ENCODE data around the gene TPCN2.

The TPCN2 gene

DNA sequence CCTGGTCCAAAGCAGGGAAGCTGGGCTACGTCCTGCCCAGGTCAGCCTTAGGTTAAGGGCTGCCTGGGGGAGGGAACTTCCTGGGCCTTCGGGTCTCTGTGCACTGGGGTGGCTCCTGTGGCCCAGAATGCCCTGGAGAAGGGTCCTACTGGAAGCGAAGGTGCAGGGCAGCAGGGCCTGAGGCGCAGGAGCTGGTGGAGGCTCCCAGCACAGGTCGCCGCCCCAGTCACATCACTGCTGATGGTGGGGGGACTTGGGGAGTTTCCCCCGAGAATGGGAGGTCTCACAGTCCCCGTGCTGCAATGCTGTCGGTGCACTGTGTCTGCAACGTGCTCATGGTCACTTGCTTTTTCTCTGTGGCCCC is 106.2 kb downstream of the TPCN2 start:
- no peak for DNase-seq

DNA sequence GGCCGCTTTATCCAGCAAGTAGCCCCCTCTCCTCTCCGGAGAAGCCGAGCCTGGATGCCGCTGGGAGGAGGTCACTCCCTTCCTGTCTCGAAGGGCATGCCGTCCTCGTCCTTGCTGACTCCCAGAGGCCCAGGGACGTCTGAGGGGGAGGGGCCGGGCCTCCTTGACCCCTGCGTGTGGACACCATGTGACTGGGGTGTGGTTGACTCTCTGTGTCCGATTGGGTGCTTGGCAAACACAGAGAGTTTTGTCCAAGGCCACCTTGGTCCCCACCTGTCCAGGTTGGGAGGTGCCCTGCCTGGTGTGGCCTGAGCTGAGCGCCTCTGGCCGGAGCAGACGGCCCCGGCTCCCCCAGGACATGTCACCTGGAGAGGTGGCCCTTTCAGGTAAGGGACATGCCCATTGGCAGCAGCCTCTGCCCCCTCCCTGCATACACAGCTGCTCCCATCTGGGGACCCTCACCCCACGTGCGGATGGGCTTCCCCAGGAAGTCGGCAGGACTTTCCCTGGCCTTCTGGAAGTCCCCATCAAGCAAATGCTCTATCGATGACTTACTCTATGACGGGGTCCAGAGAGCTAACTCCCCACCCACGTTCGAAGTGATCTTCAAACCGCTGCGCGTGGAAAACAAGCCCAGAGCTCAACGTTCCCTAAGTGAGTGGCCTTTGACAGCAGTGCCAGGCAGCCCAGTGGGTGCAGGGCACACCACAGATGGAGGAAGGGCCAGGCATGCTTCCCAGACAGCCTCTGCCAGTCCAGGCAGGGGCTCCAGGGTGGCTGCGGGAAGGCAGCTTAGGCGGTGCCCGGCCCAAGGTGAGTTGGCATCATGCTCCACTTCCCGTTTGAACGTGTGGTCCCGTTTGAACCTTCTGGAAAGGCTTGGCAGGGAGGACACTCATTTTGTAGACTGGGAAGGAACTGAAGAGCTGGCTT is 106.8 kb downstream of the TPCN2 start, which contains the start of gene SMIM38:
Gene SMIM38 (plus strand): TSS at position 634 of the 933 bp plus-strand sequence. CDS start 1,912 bp downstream, outside the sequence.
- DNase-seq = no peak

DNA sequence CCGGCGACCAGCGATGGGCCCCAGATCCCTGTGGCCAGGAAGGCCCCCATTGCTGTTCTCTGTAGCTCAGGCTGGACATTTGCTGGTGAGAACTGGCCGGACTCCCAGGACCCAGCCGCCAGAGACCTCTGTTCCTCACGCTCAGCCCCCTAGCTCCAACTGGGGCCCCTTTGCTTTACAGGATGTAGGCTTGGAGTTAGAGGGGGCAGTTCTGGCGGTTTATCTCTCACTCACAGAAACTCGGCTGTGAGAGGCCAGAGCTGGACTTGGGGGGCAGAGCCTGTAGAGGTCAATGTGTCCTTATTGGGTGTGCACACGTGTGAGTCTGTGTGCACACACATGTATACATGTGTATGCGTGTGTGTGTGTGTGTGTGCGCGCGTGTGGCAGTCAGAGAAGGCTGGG is 107.5 kb downstream of the TPCN2 start:
- DNase-seq = no peak

DNA sequence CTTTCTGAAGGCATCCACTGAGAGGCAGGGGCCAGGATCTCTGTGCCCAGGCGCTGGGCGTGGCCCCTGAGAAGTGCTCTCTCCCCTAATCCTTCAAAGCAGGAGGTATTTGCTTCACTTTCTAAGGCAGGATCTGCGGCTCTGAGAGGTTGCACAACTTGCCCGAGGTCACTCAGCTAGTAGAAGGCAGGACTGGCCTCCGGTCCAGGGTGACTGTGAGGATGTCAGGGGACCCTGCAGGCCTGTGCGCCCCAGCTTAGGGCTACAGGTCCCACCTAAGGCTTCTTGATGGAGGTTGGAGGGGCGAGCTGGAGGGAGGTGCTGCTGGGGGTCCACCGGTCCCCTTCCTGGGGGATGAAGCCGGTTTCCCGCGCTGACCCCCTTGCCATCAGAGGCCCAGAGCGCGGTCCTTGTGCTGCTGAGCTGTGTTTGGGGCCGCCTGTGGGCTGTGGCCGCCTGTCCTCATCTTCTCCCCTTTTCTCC is 108.0 kb downstream of the TPCN2 start:
- DNase-seq = no peak

DNA sequence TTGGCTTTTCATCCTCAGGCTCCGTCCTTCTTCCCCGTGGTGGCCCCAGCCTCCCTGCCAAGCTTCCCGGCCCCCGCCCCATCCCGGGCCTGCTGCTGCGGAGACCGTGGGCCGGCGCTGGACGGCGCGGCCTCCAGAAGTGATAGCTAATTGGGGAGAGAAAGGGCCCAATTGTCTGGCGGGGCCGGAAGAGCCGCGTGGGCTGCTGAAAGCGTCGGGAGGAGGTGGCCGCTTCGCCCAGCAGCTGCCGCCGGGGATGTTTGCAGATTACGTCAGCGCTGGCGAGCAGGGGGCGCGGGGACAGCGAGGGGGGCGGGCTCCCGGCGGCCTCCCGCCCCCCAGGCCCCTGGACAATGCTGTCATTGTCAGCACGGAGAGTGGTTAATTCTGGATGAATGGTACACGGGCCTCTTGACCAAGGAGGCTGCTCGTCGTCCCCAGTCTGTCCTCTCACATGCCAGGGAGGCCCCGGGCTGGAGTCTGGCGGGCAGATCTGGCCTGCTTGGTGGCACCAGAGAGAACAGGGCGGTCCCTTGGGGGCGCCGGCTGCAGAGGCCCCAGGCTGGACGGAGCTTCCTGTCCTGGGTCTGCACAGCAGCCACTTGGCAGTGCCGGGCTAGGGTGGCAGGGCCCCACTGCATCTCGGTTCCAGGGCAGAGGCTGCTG is 108.6 kb downstream of the TPCN2 start:
- no peak for DNase-seq

DNA sequence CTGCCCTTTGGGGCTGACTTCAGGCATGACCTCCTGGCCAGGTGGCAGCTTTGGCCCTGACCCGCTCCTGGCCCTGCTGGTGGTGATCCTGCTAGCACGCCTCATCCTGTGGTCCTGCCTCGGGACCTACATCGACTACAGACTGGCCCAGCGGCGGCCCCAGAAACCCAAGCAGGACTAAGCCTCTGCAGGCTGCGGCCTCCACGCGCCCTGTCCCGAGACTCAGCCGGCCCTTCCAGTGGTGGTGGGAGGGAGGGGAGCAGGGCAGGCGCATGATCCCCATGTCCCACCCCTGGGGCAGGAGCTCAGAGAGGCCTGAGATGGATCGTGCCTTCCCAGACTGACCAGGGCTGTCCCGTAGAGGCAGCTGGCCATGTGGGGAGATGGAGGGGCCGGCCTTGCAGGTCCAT is 109.1 kb downstream of the TPCN2 start:
- DNase-seq = no peak

DNA sequence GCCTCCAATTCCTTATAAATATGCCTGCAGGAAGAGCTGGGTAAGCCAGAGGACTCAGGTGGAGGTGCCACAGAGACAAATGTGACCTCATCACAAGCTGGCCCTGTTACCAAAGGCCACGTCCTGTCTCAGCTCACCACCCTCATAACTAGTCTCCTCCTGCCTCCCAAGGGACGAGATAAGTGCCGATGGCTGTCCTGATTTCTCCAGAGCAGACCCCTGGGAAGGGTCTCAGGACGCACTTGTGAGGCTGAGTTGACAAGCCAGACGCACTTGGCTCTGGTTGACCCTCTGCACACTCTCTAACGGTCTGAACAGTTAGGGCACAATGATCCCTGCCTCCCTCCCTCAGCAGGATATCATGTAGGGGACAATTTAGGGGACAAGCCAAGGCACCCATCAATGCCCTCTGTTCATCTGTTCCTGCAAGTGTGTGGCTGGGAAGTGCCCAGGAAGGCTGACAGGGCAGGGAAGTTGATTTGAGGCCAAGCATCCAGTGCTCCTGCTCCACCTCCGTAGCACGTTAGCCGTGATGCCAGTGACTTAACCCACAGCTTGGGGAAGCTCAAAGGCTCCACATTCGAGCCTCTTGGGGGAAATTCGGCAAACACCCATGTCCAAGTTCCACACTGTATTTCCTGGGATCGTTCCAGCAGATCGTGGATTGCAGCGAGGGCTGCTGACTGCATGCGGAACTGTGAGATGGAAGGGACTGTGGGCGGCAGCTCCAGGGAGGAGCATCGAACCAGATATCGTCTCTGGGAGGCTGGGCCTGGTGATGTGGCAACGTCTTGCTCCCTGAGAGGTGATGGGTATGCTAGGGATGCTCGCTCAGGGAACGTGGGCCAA is 109.8 kb downstream of the TPCN2 start:
- DNase-seq = no peak

DNA sequence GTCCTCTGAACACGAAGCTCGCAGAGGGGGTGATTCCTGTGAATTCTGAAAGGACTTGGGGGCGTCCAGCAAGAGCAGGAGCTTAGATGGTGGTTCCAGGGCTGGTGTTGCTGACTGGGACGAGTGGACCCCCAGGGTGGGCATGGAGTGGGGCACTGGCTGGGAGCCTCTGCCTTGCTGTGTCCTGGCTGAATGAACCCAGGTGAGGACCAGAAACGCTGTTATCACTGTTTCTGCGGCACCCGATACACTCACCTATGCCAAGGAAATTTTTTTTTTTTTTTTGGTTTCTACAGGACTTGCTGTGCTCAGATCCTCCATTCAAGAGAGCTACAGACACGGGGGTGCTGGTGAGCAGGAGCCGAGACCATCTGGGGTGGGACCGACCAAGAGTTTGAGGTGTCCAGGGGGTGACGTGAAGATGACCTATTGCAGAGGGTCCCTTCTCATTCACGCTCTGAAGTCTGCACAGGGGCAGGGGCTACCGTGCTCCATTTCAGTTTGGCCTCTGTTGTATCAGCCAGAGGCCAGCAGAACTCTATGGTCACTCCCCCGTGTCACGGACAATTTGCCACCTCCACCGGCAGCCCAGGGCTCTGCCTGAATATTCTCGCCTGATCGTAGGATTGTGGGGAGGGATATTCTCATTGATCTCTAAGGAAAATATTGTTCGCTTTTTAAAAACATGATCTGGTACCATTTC is 110.6 kb downstream of the TPCN2 start:
- DNase-seq = no peak

DNA sequence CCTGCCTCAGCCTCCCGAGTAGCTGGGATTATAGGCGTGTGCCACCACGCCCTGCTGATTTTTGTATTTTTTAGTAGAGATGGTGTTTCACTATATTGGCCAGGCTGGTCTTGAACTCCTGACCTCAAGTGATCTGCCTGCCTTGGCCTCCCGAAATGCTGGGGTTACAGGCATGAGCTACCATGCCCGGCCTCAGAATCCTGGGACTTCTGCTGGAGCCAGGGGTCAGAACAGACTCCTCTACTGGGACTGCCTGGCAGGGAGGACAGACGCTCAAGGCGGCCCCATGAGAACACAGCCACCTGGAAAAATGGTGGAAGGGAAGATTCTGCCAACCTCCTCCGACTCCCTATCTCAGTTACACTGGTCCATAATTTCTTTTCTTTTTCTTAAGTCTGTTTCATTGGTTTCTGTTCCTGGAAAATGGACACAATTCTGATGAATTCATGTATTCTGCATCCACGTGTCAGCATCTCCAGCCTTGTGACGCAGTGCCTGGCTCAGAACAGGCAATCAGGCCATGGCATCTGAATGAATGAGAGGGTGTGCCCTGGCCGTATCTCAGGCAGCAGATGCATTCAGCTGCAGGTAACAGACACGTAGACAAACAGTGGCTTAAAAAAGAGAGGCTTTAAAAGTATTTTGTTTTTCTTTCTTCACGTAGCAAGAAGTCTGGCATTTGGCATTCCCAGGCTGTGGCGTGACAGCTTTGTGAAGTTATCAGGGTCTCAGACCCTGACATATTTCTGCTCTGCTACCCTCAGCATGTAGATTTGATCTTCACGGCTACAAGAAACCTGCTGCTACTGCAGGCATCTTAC is 111.8 kb downstream of the TPCN2 start:
- no peak for DNase-seq

DNA sequence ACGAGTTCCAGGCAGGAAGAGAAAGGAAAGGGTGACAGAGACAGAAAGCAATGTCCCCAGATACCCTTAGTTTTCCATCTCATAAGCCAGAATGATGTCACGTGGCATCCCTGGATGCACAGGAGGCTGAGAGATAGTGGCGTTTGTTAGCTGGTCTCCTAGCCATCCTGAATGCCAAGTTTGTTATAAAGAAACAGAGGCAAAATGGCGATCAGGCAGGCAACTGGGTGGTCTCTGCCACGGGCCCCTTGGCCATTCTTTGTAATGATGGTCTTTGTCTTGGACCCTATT is 112.3 kb downstream of the TPCN2 start:
- DNase-seq = no peak

DNA sequence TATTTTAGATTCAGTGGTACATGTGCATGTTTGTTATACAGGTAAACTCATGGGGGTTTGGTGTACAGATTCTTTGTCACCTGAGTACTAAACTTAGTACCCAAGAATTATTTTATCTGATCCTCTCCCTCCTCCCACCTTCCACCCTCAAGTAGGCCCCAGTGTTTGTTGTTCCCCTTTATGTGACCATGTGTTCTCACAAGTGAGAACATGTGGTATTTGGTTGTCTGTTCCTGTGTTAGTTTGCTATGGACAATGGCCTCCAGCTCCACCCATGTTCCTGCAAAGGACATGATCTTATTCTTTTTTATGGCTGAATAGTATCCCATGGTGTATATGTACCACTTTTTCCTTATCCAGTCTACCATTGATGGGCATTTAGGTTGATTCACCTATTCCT is 113.8 kb downstream of the TPCN2 start:
- no peak for DNase-seq

DNA sequence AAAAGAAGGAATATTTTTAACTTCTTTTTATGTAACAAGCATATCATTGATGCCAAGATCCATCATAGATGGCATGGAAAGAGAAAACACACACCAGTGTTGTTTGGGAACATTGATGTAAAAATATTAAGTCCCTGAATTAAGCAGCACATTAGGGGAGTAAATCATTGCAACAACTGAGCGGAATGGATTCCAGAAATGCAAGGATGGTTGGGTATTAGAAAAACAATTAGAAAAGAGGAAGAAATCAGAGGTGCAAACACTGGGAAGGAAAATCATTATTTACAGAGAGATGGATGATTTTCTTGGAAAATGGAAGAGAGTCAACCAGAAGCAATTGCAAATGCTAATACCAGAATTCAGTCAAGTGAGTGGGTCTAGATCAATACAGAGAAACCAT is 115.1 kb downstream of the TPCN2 start:
- no peak for DNase-seq

DNA sequence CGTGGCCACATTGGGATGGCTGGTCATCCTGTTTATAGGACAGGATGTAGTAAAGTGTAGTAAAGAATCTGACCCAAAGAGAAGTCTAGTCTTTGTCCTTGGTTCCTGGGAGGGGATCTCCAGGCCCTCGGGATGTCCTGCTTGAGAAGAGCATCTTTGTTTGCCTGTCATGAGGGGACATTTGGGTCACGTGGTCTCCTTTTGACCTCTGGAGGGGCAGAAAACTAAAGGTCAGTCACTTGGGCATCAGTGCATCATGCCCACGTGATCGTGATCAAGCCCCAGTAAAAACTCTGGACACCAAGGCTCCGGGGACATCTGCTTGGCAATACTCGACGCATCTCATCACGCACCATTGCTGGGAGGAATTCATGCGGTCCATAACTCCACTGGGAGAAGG is 116.1 kb downstream of the TPCN2 start:
- DNase-seq = no peak

DNA sequence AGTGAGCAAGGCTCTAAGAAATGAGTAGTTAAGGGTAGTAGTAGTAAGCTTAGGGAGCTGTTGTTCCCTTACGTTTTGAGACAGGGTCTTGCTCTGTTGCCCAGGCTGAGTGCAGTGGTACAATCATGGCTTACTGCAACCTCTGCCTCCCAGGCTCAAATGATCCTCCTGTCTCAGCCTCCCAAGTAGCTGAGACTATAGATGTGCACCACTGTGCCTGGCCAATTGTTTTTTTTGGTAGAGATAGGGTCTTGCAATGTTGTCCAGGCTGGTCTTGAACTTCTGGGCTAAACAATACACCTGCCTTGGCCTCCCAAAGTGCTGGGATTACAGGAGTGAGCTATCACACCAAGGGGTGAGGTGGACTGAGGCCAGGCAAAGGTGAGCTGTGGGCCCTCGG is 117.0 kb downstream of the TPCN2 start:
- no peak for DNase-seq

DNA sequence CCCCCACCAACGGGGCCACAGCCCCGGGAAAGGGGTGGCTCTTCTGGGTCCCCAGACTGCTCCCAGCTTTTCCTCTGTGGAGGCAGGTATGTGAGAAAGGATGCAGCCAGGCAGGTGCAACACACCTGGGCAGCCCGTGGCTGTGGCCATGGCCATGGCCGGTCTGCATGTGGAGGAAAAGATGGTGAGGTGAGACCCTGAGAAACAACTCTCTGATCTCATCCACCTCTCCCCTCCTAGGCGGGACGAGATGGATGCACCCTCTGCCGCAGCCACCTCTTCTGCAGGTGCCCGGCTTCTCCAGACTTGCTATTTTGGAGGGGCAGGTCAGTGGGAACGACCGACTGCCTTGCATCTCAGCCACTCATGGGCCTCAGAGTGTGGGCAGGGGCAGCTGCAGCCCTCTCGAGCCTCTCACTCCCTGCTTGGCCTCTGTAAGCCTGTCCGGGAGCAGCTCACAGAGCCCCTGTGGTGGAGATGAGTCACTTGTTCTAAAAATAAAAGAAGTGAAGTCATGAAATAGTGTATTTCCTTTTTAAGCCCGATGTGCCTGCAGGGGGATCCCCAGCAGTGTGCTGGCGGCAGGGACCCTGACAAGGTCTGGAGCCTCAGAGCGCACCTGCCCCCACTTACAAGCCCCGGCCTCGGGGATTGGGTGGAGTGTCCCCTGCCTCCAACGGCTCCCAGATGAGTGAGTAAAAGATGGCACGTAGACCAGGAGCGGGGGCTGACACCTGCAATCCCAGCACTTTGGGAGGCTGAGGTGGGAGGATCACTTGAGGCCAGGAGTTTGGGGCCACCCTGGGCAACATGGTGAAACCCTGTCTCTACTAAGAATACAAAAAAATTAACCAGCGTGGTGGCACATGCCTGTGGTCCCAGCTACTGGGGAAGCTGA is 117.7 kb downstream of the TPCN2 start:
- no peak for DNase-seq

DNA sequence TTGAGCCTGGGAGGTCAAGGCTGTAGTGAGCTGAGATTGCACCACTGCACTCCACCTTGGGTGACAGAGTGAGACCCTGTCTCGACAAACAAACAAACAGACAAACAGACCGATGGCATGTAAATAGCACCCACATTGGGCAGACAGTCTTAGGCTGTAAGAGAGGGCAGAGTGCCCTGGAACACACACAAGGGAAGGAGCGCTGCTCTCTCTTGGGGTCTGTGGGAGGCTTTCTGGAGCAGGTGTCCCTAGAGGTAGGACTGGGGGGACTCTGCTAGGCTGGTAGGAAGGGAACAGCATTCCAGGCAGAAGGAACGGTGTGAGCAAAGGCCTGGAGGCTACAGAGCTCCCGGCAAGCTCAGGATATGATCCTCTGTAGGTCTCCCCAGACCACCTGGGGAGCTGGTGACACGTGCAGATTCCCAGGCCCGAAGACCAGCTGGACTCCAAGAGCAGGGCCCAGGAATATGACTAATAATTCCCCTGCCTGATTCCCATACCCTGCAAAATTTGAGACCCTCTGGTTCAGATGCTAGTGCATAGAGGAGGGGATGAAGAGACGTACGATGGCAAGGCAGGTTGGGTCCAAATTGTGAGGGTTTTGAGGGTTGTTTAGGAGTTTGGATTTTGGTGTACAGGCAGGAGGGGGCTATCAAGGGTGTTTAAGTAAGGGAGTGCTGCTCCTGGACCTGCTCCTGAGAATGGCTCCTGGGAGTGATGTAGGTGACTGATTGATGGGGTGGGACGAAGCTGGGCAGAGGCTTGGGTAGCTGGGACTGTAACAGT is 118.6 kb downstream of the TPCN2 start:
- no peak for DNase-seq

DNA sequence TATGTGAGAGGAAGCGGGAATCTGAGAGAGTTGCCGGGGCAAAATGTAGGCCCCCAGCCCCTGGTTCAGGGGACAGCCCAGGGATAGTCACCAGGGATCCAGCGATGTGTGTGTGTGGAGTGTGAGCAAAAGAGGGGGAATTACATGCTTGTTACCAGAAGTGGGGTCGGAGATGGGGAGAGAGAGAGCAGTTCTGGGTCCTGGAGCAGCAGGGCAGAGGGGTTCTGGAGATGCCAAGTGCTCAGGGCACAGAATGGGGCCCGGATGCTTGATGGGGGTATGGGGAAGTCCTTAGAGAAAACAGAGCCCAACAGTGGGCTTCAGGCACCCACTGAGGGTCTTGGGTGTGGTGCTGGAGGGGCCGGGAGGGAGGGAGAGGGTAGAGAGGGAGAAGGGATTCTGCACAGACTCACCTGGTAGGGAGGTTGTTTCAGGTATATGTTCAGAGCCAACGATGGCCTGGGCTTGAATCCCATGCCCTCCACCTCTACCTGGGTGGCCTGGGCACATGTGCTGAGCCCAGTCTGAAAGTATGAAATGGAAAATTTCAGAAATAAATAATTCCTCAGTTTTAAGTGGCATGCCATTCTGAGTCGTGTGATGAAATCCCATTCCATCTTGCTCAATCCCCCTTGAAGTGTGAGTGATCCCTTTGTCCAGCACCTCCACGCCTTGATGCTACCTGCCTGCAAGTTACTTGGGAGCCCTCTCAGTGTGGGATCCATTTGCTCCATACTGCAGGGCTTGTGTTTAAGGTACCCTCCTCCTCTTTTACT is 119.4 kb downstream of the TPCN2 start:
- no peak for DNase-seq

DNA sequence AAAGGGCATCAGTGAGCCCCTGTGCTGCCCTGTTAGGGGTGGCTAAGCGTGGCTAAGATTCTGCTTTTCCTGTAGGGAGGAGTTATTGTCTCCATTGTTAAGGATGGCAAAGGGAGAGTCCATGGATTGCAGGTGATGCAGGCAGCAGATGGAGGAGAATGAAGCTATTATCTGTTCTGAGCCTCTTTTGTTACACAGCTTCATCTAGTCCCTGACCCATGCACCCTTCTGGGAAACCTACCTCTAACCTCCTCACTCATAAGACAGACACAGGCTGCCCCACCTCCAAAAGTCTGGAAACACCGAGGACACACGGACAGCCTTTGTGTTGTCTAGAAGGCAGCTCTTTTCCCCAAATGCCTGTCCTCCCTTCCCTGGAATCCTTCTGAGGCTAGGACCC is 120.7 kb downstream of the TPCN2 start:
- DNase-seq = no peak

DNA sequence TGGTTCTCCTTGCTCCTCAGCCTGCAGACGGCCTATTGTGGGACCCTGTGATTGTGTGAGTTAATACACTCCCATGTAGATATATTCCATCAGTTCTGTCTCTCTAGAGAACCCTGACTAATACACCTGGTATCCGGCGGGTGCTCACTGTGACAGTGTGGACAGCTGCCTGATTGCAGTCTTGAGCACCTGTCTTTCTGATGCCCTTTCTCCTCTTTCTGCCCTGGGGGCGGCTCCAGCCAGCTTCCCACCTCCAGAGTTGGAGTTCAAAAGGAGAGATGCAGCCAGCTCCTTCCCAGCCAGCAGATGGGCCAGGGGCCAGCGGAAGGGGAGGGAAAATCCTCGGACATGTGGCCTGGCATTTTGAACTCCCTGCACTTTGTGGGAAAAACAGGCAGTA is 122.0 kb downstream of the TPCN2 start:
- no peak for DNase-seq

All from NCI-H526 treated with DMSO at 0.1 percent for 48 hours (cell line).